ENCODE results near the gene HCST.

Gene HCST

DNA sequence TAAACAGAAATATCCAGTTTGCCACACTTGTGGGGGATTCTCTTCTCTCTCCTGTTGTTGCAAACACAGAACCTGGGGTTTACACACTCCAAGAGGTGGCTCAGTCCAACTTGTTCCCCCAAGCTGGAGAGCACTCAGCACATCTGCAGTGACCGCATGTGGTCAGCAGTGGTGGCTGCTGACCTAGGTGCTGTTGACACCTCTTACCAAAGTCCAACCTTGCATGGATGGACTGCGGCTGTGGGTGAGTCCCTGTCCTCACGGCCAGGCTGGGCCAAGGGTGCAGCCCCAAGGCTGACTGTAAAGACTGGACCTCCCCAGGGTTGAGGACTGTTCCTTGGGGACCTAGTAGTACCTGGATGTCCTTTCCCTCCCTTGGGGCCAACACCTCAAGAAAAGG is 39.9 kb downstream of the HCST start:
- no peak overlapping the region for H3K4me3 ChIP-seq (replicated peaks; ENCODE audit: low read depth, low read length)
- DNase-seq (ENCODE audit: low read depth), result no peak
- TF ChIP-seq, protein P1, sequence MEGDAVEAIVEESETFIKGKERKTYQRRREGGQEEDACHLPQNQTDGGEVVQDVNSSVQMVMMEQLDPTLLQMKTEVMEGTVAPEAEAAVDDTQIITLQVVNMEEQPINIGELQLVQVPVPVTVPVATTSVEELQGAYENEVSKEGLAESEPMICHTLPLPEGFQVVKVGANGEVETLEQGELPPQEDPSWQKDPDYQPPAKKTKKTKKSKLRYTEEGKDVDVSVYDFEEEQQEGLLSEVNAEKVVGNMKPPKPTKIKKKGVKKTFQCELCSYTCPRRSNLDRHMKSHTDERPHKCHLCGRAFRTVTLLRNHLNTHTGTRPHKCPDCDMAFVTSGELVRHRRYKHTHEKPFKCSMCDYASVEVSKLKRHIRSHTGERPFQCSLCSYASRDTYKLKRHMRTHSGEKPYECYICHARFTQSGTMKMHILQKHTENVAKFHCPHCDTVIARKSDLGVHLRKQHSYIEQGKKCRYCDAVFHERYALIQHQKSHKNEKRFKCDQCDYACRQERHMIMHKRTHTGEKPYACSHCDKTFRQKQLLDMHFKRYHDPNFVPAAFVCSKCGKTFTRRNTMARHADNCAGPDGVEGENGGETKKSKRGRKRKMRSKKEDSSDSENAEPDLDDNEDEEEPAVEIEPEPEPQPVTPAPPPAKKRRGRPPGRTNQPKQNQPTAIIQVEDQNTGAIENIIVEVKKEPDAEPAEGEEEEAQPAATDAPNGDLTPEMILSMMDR (IDR thresholded peaks at IDR 0.05; ENCODE audit: low read length, missing control alignments), result no peak

DNA sequence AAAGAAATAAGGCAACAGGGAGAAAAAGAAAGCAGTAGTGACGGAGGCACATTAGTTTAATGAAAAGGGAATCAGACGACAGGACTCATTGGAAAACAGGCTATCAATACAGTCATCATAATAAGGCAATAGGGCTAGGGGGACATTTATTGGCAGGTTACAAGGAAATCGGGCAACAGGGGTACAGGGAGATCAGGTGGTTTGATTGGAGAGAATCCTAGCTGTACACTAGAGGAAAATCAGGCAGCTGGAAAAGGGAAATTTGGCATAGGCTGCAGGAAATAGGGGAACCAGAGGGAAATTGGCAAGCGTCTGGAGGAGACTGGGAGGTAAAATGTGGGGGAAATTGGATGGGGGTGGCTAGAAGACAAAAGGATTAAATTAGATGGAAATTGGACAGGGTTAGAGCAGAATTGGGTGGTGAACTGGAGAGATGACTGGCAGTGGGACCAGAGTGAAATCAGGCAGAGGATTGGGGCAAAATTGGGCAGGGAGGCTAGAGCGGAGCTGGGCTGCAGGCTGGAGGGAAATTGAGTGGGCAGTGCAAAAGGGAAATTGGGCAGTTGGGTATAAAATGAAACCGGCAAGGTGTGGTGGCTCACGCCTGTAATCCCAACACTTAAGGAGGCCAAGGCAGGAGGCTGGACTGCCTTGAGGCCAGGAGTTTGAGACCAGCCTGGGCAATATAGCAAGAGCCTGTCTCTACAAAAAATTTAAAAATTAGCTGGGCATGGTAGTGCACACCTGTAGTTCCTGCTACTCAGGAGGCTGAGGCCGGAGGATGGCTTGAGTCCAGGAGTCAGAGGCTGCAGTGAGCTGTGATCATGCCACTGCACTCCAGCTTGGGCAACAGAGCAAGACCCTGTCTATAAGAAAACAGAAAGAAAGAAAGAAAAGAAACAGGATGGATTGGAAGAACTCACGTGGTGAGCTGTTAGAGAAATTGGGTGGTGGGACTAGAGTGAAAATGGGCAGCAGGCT is 41.3 kb downstream of the HCST start:
- TF ChIP-seq, protein P1 (IDR thresholded peaks at IDR 0.05; ENCODE audit: low read length, missing control alignments), result no peak
- no peak for DNase-seq (ENCODE audit: low read depth)
- H3K4me3 ChIP-seq (replicated peaks; ENCODE audit: low read depth, low read length), result no peak overlapping the region

DNA sequence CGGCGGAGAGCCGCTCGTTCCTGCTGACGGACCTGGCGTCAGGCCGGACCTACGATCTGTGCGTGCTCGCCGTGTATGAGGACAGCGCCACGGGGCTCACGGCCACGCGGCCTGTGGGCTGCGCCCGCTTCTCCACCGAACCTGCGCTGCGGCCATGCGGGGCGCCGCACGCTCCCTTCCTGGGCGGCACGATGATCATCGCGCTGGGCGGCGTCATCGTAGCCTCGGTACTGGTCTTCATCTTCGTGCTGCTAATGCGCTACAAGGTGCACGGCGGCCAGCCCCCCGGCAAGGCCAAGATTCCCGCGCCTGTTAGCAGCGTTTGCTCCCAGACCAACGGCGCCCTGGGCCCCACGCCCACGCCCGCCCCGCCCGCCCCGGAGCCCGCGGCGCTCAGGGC is 42.2 kb downstream of the HCST start:
- DNase-seq (ENCODE audit: low read depth), result no peak
- no peak overlapping the region for H3K4me3 ChIP-seq (replicated peaks; ENCODE audit: low read depth, low read length)
- TF ChIP-seq, protein P1 (IDR thresholded peaks at IDR 0.05; ENCODE audit: low read length, missing control alignments), result no peak

DNA sequence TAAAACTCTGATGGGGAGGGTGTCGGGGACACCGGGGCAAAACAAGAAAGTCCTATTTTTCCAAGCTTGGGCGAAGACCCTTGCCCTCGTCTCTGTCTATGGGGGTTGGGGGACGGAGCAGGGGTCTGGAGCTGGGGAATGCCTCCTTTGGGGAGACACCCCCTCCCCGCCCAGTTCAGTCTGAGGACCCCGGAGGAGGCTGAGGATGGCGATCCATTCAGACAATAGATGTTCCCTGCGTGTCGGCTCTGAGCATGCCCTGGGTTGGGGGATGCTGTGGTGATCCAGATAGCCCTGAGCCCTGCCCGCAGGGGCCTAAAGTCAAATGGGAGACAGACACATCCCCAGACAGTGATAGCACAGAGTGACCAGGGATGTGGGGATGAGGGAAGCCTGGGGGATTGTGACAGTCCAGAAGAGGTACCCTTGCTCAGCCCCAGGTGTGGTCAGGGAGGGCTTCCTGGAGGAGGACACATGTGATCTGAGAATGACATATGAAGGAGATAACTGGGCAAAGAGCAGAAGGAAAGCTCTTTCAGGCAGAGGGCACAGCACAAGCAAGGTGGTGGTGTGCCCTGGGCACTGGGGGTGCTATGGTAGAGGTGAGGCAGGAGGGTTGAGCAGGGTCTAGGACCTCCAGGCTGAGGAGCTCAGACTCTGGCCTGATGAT is 42.9 kb downstream of the HCST start:
- no peak for DNase-seq (ENCODE audit: low read depth)
- TF ChIP-seq, protein P1 (IDR thresholded peaks at IDR 0.05; ENCODE audit: low read length, missing control alignments), result no peak
- H3K4me3 ChIP-seq (replicated peaks; ENCODE audit: low read depth, low read length), result no peak overlapping the region

GRCh38 chr19:35946203-35946602 is 43.9 kb downstream of the HCST start:
- TF ChIP-seq, protein P1 (IDR thresholded peaks at IDR 0.05; ENCODE audit: low read length, missing control alignments), result no peak
- DNase-seq (ENCODE audit: low read depth), result no peak
- no peak overlapping the region for H3K4me3 ChIP-seq (replicated peaks; ENCODE audit: low read depth, low read length)

DNA sequence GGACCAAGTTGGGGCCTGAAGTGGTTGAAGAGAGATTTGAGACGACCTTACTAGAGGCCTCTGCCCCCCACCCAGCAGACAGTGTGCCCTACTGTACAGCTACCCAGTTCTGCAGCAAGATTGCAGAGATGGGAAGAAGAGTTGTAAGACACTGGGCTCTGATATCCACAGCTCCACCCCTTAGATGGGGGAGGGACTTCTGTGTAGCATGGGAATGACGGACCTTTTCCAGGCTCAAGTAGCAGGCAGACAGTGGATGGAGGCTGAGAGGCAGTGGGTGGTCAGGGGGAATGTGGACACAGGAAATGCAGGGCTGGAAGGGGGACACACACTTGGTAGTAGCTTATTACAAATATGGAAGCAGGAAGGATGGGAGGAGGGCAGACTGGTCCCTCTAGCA is 46.8 kb downstream of the HCST start:
- no peak for DNase-seq (ENCODE audit: low read depth)
- no peak overlapping the region for H3K4me3 ChIP-seq (replicated peaks; ENCODE audit: low read depth, low read length)
- TF ChIP-seq, protein P1 (IDR thresholded peaks at IDR 0.05; ENCODE audit: low read length, missing control alignments), result no peak

All from fibroblast of pulmonary artery (primary cell).